SK-N-SH treated with all-trans-retinoic acid at 6 μM for 48 hours (cell line): Measurements from ENCODE around the gene CCER1.

Experiments used
- ATAC-seq: fragments of 200-7000 bp; cut with Tn5 transposase; 3 replicates; pipeline ENCODE4 v1.9.1; 2020; ENCODE audit warnings: mild to moderate bottlenecking, moderate library complexity
- ARNTL ChIP-seq: fragments of 450-650 bp; formaldehyde crosslinking; IDR thresholded peaks from 2 replicates; pipeline ENCODE4 v1.5.0; 2020; ENCODE audit warnings: low read depth, mild to moderate bottlenecking, moderate library complexity, borderline replicate concordance
- BACH2 ChIP-seq: fragments of 250-450 bp; sonication (Bioruptor Pico); IDR thresholded peaks from 2 replicates; pipeline ENCODE4 v1.9.0; 2021; ENCODE audit warnings: mild to moderate bottlenecking, borderline replicate concordance
- CSDC2 ChIP-seq: fragments of 250-450 bp; sonication (Bioruptor Pico); IDR thresholded peaks from 2 replicates; pipeline ENCODE4 v1.5.0; 2020; ENCODE audit warnings: mild to moderate bottlenecking, moderate library complexity
- ESRRG ChIP-seq: fragments of 250-450 bp; sonication (Bioruptor Pico); IDR thresholded peaks from 2 replicates; pipeline ENCODE4 v1.6.1; 2021; ENCODE audit warnings: mild to moderate bottlenecking
- ISL1 ChIP-seq: fragments of 250-450 bp; sonication (Bioruptor Pico); IDR thresholded peaks from 2 replicates; pipeline ENCODE4 v2.1.2; 2022; ENCODE audit warnings: mild to moderate bottlenecking, moderate library complexity
- OSR1 ChIP-seq: fragments of 250-450 bp; sonication (Bioruptor Pico); IDR thresholded peaks from 2 replicates; pipeline ENCODE4 v1.8.0; 2022; ENCODE audit warnings: moderate library complexity, mild to moderate bottlenecking, inconsistent platforms
- PPARA ChIP-seq: fragments of 250-450 bp; sonication (Bioruptor Pico); IDR thresholded peaks from 2 replicates; pipeline ENCODE4 v1.5.0; 2020; ENCODE audit warnings: mild to moderate bottlenecking, borderline replicate concordance
- RARB ChIP-seq: fragments of 250-450 bp; sonication (Bioruptor Pico); IDR thresholded peaks from 2 replicates; pipeline ENCODE4 v1.8.0; 2021; ENCODE audit warnings: mild to moderate bottlenecking, moderate library complexity
- SNAI2 ChIP-seq: fragments of 250-450 bp; sonication (Bioruptor Pico); IDR thresholded peaks from 2 replicates; pipeline ENCODE4 v1.5.0; 2020; ENCODE audit warnings: mild to moderate bottlenecking, moderate library complexity
- TOX ChIP-seq: fragments of 250-450 bp; sonication (Bioruptor Pico); IDR thresholded peaks from 2 replicates; pipeline ENCODE4 v1.8.0; 2021; ENCODE audit warnings: mild to moderate bottlenecking, moderate library complexity, borderline replicate concordance
- ZC3H10 ChIP-seq: fragments of 250-450 bp; sonication (Bioruptor Pico); IDR thresholded peaks from 2 replicates; pipeline ENCODE4 v1.5.1; 2021; ENCODE audit warnings: mild to moderate bottlenecking, moderate library complexity
- ZFP3 ChIP-seq: fragments of 250-450 bp; sonication (Bioruptor Pico); IDR thresholded peaks from 2 replicates; pipeline ENCODE4 v1.5.0; 2020; ENCODE audit warnings: mild to moderate bottlenecking, moderate library complexity
- ZFP30 ChIP-seq: fragments of 450-650 bp; formaldehyde crosslinking; IDR thresholded peaks from 2 replicates; pipeline ENCODE4 v1.5.0; 2022; ENCODE audit warnings: mild to moderate bottlenecking, moderate library complexity
- ZNF565 ChIP-seq: fragments of 450-650 bp; formaldehyde crosslinking; conservative IDR thresholded peaks from 2 replicates; pipeline ENCODE4 v1.5.0; 2020; ENCODE audit warnings: low read depth, mild to moderate bottlenecking, moderate library complexity
- ZNF70 ChIP-seq: fragments of 450-650 bp; formaldehyde crosslinking; IDR thresholded peaks from 2 replicates; pipeline ENCODE4 v1.5.0; 2020; ENCODE audit warnings: mild to moderate bottlenecking, moderate library complexity
- ZNF8 ChIP-seq: fragments of 450-650 bp; formaldehyde crosslinking; IDR thresholded peaks from 2 replicates; pipeline ENCODE4 v1.5.0; 2020; ENCODE audit warnings: mild to moderate bottlenecking, moderate library complexity
- TF ChIP-seq, protein P1 (sequence below): fragments of 250-450 bp; sonication (Bioruptor Pico); IDR thresholded peaks from 2 replicates; pipeline ENCODE4 v1.8.0; 2021; ENCODE audit warnings: low read depth, mild to moderate bottlenecking, moderate library complexity, borderline replicate concordance
- TF ChIP-seq, protein P2 (sequence below): fragments of 250-450 bp; sonication (Bioruptor Pico); IDR thresholded peaks from 2 replicates; pipeline ENCODE4 v1.5.0; 2020; ENCODE audit warnings: mild to moderate bottlenecking, moderate library complexity
- TF ChIP-seq, protein P3 (sequence below): fragments of 250-450 bp; sonication (Bioruptor Pico); IDR thresholded peaks from 2 replicates; pipeline ENCODE4 v1.5.1; 2021; ENCODE audit warnings: mild to moderate bottlenecking, moderate library complexity
- TF ChIP-seq, protein P4 (sequence below): fragments of 250-450 bp; sonication (Bioruptor Pico); IDR thresholded peaks from 2 replicates; pipeline ENCODE4 v1.5.1; 2020; ENCODE audit warnings: low read depth, mild to moderate bottlenecking, moderate library complexity

Gene CCER1

DNA sequence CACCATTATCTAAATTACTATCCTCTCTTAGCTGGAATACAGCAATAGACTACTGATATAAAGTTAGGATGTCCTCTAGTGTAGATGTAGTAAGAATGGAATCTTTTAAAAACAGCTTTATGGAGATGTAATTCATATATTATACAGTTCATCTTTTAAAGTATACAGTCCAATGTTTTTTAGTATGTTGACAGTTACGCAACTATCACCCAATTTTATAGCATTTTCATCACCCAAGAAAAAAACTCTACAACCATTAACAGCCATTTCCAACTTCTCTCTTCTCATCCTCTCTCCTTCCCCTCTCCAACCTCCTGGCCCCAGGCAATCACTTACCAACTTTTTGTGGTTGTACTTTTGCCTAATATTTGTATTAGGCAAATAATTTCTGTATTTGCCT, 27.2 kb upstream of the CCER1 start (continued):
- TF ChIP-seq, protein P1, sequence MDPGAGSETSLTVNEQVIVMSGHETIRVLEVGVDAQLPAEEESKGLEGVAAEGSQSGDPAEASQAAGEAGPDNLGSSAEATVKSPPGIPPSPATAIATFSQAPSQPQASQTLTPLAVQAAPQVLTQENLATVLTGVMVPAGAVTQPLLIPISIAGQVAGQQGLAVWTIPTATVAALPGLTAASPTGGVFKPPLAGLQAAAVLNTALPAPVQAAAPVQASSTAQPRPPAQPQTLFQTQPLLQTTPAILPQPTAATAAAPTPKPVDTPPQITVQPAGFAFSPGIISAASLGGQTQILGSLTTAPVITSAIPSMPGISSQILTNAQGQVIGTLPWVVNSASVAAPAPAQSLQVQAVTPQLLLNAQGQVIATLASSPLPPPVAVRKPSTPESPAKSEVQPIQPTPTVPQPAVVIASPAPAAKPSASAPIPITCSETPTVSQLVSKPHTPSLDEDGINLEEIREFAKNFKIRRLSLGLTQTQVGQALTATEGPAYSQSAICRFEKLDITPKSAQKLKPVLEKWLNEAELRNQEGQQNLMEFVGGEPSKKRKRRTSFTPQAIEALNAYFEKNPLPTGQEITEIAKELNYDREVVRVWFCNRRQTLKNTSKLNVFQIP (CRISPR knock-in tag): no peak
- TF ChIP-seq OSR1 (no peak), ESRRG (CRISPR knock-in tag) (no peak), ZNF565 (CRISPR knock-in tag) (no peak), RARB (CRISPR knock-in tag) (no peak), BACH2 (CRISPR knock-in tag) (no peak), TOX (no peak), ZFP3 (CRISPR knock-in tag) (no peak), ZNF8 (no peak)

DNA sequence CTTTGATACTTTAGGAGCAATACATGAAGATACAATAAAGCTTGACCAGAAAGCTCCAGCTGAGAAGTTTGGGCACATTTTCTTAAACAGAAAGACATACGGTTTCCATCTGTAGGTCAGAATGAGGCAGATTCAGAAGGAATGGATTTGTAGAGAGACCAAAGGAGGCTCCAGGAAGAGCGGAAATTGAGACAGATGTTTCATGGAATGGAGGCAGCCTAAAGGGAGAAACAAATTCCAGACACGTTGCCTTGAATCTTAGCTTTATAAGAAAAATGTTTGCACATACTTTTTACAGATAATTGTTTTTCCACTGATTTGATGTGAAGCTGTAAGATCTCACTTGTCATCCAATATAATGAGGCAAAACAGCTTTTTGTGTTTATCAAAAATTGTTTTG, 25.0 kb upstream of the CCER1 start:
- no peak for TF ChIP-seq SNAI2 (CRISPR knock-in tag)
- TF ChIP-seq ISL1: no peak
- TF ChIP-seq ZC3H10 (CRISPR knock-in tag): no peak
- TF ChIP-seq ARNTL (CRISPR knock-in tag): no peak
- no peak for TF ChIP-seq ZFP3 (CRISPR knock-in tag)
- no peak for TF ChIP-seq ZNF8
- TF ChIP-seq ZFP30 (CRISPR knock-in tag): no peak
- ATAC-seq: no peak

DNA sequence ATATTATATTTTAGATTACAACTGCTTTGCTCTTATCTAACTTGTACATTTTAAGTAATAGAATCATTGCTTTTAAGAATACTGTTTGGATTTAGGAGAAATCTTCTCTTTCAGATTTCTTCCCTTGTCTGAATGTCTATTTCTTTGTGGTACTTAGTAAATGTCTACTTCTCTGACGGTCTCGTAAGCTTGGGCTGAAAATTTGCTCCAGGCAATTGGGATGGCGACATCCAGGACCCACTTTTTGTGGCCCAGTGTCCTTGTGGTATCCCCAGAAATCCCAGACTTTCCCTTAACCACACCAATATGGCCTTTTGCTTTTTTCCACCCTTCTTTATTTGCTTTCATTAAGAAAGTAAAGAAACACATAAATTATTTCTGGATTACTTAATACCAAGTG, 24.0 kb upstream of the CCER1 start:
- ATAC-seq: no peak
- TF ChIP-seq PPARA (CRISPR knock-in tag): no peak
- TF ChIP-seq ZNF8: no peak
- TF ChIP-seq, protein P2, sequence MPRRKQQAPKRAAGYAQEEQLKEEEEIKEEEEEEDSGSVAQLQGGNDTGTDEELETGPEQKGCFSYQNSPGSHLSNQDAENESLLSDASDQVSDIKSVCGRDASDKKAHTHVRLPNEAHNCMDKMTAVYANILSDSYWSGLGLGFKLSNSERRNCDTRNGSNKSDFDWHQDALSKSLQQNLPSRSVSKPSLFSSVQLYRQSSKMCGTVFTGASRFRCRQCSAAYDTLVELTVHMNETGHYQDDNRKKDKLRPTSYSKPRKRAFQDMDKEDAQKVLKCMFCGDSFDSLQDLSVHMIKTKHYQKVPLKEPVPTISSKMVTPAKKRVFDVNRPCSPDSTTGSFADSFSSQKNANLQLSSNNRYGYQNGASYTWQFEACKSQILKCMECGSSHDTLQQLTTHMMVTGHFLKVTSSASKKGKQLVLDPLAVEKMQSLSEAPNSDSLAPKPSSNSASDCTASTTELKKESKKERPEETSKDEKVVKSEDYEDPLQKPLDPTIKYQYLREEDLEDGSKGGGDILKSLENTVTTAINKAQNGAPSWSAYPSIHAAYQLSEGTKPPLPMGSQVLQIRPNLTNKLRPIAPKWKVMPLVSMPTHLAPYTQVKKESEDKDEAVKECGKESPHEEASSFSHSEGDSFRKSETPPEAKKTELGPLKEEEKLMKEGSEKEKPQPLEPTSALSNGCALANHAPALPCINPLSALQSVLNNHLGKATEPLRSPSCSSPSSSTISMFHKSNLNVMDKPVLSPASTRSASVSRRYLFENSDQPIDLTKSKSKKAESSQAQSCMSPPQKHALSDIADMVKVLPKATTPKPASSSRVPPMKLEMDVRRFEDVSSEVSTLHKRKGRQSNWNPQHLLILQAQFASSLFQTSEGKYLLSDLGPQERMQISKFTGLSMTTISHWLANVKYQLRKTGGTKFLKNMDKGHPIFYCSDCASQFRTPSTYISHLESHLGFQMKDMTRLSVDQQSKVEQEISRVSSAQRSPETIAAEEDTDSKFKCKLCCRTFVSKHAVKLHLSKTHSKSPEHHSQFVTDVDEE (CRISPR knock-in tag): no peak
- TF ChIP-seq, protein P3, sequence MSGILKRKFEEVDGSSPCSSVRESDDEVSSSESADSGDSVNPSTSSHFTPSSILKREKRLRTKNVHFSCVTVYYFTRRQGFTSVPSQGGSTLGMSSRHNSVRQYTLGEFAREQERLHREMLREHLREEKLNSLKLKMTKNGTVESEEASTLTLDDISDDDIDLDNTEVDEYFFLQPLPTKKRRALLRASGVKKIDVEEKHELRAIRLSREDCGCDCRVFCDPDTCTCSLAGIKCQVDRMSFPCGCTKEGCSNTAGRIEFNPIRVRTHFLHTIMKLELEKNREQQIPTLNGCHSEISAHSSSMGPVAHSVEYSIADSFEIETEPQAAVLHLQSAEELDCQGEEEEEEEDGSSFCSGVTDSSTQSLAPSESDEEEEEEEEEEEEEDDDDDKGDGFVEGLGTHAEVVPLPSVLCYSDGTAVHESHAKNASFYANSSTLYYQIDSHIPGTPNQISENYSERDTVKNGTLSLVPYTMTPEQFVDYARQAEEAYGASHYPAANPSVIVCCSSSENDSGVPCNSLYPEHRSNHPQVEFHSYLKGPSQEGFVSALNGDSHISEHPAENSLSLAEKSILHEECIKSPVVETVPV: no peak
- no peak for TF ChIP-seq ZFP30 (CRISPR knock-in tag)
- TF ChIP-seq, all 23 proteins: peak for 0

DNA sequence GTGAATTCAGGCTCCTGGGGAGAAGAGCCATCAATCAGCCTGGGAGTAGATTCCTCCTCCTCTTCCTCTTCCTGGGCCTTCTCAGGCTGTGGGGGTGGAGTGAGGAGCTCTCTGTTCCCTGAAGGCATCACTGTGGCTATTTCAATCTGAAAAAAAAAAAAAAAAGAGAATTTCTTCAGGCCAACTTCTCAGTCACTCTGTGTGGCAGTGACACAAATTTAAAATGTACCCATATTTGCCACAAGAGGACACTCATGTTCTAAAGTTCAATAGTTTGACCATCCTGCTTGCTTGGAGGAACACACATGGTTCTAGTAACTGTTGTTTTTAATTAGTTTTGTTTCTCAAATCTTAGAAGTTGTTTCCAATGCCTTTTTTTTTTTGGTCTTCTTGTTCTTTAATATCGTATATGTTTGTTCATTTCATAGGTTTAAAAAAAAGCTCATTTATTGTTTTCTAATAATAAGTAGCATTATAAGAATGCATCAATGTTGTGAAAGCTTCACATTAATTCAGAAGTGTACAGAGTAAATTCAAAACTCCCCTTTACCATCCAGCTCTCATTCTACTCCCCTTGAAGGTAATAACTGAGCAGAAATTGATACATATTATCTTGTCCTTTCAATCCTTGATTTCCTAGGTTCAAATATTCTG, 23.3 kb upstream of the CCER1 start:
- ATAC-seq: peak; percentile 98
- TF ChIP-seq, protein P4, sequence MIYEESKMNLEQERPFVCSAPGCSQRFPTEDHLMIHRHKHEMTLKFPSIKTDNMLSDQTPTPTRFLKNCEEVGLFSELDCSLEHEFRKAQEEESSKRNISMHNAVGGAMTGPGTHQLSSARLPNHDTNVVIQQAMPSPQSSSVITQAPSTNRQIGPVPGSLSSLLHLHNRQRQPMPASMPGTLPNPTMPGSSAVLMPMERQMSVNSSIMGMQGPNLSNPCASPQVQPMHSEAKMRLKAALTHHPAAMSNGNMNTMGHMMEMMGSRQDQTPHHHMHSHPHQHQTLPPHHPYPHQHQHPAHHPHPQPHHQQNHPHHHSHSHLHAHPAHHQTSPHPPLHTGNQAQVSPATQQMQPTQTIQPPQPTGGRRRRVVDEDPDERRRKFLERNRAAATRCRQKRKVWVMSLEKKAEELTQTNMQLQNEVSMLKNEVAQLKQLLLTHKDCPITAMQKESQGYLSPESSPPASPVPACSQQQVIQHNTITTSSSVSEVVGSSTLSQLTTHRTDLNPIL: no peak
- TF ChIP-seq OSR1 (no peak), ESRRG (CRISPR knock-in tag) (no peak), ZFP30 (CRISPR knock-in tag) (no peak), ZNF70 (CRISPR knock-in tag) (no peak), BACH2 (CRISPR knock-in tag) (no peak), ZC3H10 (CRISPR knock-in tag) (no peak), TOX (no peak), ZFP3 (CRISPR knock-in tag) (no peak), RARB (CRISPR knock-in tag) (no peak), PPARA (CRISPR knock-in tag) (no peak), CSDC2 (CRISPR knock-in tag) (no peak)
- TF ChIP-seq, protein P1 (CRISPR knock-in tag): no peak
- TF ChIP-seq, protein P3: no peak
